Keratinocyte (primary cell): ENCODE results near the gene CGN. TPM values are rescaled to one million over a fixed set of nuclear protein-coding genes. Genes with fewer than 3 reads are reported as not detected.
A peak's percentile ranks its signal among the peaks of the same experiment; 100 is the strongest.

Experiments
- DNase-seq: peaks from one replicate; pipeline ENCODE4 v3.0.0-alpha.2; 2011; ENCODE audit warnings: low read depth, missing footprints, low spot score
- FAIRE-seq: peaks from 2 replicates; lab custom pipeline; 2011; peaks lifted over from hg19 to GRCh38; lab: Jason Lieb, UNC
- H2AFZ ChIP-seq: 2 replicates; pipeline ENCODE4 v1.6.0; 2012; ENCODE audit warnings: low read length, control low read depth, inconsistent platforms; ENCODE audit not compliant: control insufficient read depth
- H3K27ac ChIP-seq: 2 replicates; pipeline ENCODE4 v1.5.1; 2011; ENCODE audit warnings: low read length; ENCODE audit not compliant: control insufficient read depth, insufficient read depth
- H3K27me3 ChIP-seq: 3 replicates; pipeline ENCODE4 v1.6.0; 2011; ENCODE audit warnings: low read length; ENCODE audit not compliant: control insufficient read depth, insufficient read depth; ENCODE audit errors: extremely low read depth
- H3K36me3 ChIP-seq, 2 experiments: 2 replicates in 1 of 2; 3 replicates in 1 of 2; pipeline ENCODE4 v1.5.1; 2011; ENCODE audit warnings: low read length in 2 of 2, mild to moderate bottlenecking in 1 of 2; ENCODE audit not compliant: control insufficient read depth in 2 of 2, insufficient read depth in 2 of 2; ENCODE audit errors: extremely low read depth in 1 of 2
- H3K4me1 ChIP-seq: 3 replicates; pipeline ENCODE4 v1.5.1; 2011; ENCODE audit warnings: low read length; ENCODE audit not compliant: control insufficient read depth, insufficient read depth; ENCODE audit errors: extremely low read depth
- H3K4me2 ChIP-seq: 3 replicates; pipeline ENCODE4 v1.6.0; 2011; ENCODE audit warnings: low read depth, low read length; ENCODE audit not compliant: control insufficient read depth, insufficient read depth; ENCODE audit errors: extremely low read depth
- H3K4me3 ChIP-seq, 3 experiments: fragments of 200-600 bp in 1 of 3; sonication (generic) in 1 of 3; 2 replicates in 2 of 3; 3 replicates in 1 of 3; pipeline ENCODE4 v1.5.1; 2011 to 2016; ENCODE audit warnings: low read length in 3 of 3, mild to moderate bottlenecking in 3 of 3, control low read depth in 2 of 3, inconsistent platforms in 1 of 3, low read depth in 1 of 3, mixed read lengths in 1 of 3, mixed run types in 1 of 3, moderate library complexity in 1 of 3; ENCODE audit not compliant: control insufficient read depth in 2 of 3, insufficient read depth in 2 of 3; ENCODE audit errors: extremely low read depth in 1 of 3
- H3K79me2 ChIP-seq: 2 replicates; pipeline ENCODE4 v1.6.0; 2012; ENCODE audit warnings: low read length; ENCODE audit not compliant: control insufficient read depth, insufficient read depth
- H3K9ac ChIP-seq: 3 replicates; pipeline ENCODE4 v1.6.0; 2011; ENCODE audit warnings: low read length; ENCODE audit not compliant: control insufficient read depth, insufficient read depth; ENCODE audit errors: extremely low read depth
- H3K9me1 ChIP-seq: 3 replicates; pipeline ENCODE4 v1.6.0; 2011; ENCODE audit warnings: low read length; ENCODE audit not compliant: control insufficient read depth, insufficient read depth; ENCODE audit errors: extremely low read depth
- H3K9me3 ChIP-seq: 2 replicates; pipeline ENCODE4 v1.5.1; 2012; ENCODE audit warnings: low read depth, low read length; ENCODE audit not compliant: control insufficient read depth
- H4K20me1 ChIP-seq: 3 replicates; pipeline ENCODE4 v1.6.0; 2011; ENCODE audit warnings: low read length; ENCODE audit not compliant: control insufficient read depth, insufficient read depth; ENCODE audit errors: extremely low read depth
- CTCF ChIP-seq, 3 experiments: IDR thresholded peaks in 1 of 3; conservative IDR thresholded peaks in 1 of 3; optimal IDR thresholded peaks in 1 of 3; 2 replicates in 2 of 3; 3 replicates in 1 of 3; pipeline versions ENCODE3 to v1.5.1; 2011; ENCODE audit warnings: low read length in 3 of 3, mild to moderate bottlenecking in 3 of 3, moderate library complexity in 2 of 3, control low read depth in 1 of 3, inconsistent platforms in 1 of 3; ENCODE audit not compliant: insufficient read depth in 2 of 3; ENCODE audit errors: extremely low read depth in 1 of 3
- EZH2 ChIP-seq: IDR thresholded peaks from one replicate; pipeline ENCODE4 v1.6.1; 2012; ENCODE audit warnings: inconsistent platforms, mild to moderate bottlenecking, low read length, moderate library complexity
- dilution Hi-C: fragments of 300-500 bp; cut with MboI; formaldehyde crosslinking; loops from one replicate; pipeline ENCODE4 v1.7.0; 2020; ENCODE audit warnings: low sequenced_read_pairs; ENCODE audit not compliant: extremely low pct_ligation_motif_present
- polyA plus RNA-seq, 5 experiments: library from polyadenylated mRNA; depleted of rRNA in 3 of 5; stranded (reverse) in 3 of 5; stranded (forward) in 1 of 5; unstranded in 1 of 5; fragments of >200 nt; gene quantifications; 1 replicate in 1 of 5; 2 replicates in 3 of 5; 3 replicates in 1 of 5; pipeline versions ENCODE4 v1.2.1 to v1.2.3, GENCODE V29; 2011 to 2012; ENCODE audit warnings: missing spikeins in 2 of 5, low read depth in 1 of 5, low replicate concordance in 1 of 5

CGN gene
- polyA plus RNA-seq, 1 donor (not counting 4 experiments of a cell fraction or from before 2014, with no cell fraction given) = 2.9 TPM

- Histone ChIP-seq H3K4me3 (peak overlapping the region; percentile 67 to 95 (median 94)), H2AFZ (no peak overlapping the region), H3K27ac (peak overlapping the region; percentile 85), H3K9me1 (no peaks in the 10 kb centered on the region), H4K20me1 (peaks cover 9% of the 10 kb centered on the region), H3K9me3 (no peaks in the 10 kb centered on the region), H3K27me3 (no peaks in the 10 kb centered on the region), H3K9ac (peak overlapping the region; percentile 93), H3K4me2 (peak overlapping the region; percentile 84), H3K36me3 (peaks cover 2 to 16% of the 10 kb centered on the region in 2 experiments), H3K79me2 (peaks cover 53% of the 10 kb centered on the region), H3K4me1 (peaks cover 51% of the 10 kb centered on the region)
- dilution Hi-C loops = no loop called here
- FAIRE-seq = no peak
- no peak for TF ChIP-seq EZH2
- TF ChIP-seq CTCF (optimal IDR thresholded peaks at IDR 0.05 in 1 of 3, IDR thresholded peaks at IDR 0.05 in 1 of 3, conservative IDR thresholded peaks at IDR 0.05 in 1 of 3; ENCODE audit: extremely low read depth in 1 of 3, insufficient read depth in 2 of 3, low read length in 3 of 3) = no peak
- DNase-seq = no peak
Measured at GRCh38 chr1:151541752-151542151, 30.6 kb downstream of the CGN start.

- Histone ChIP-seq H3K9me1 (no peaks in the 10 kb centered on the region), H3K27ac (peak overlapping the region; percentile 85), H3K4me1 (peaks cover 51% of the 10 kb centered on the region), H3K36me3 (peaks cover 2 to 16% of the 10 kb centered on the region in 2 experiments), H3K9me3 (no peaks in the 10 kb centered on the region), H3K4me2 (peak overlapping the region; percentile 84), H3K9ac (peak overlapping the region; percentile 93), H3K79me2 (peaks cover 53% of the 10 kb centered on the region), H3K27me3 (no peaks in the 10 kb centered on the region), H2AFZ (no peak overlapping the region), H3K4me3 (peak overlapping the region; percentile 67 to 95 (median 94)), H4K20me1 (peaks cover 9% of the 10 kb centered on the region)
- TF ChIP-seq EZH2 (no peak), CTCF (optimal IDR thresholded peaks at IDR 0.05 in 1 of 3, IDR thresholded peaks at IDR 0.05 in 1 of 3, conservative IDR thresholded peaks at IDR 0.05 in 1 of 3; ENCODE audit: extremely low read depth in 1 of 3, insufficient read depth in 2 of 3, low read length in 3 of 3) (no peak)
- FAIRE-seq = peak; percentile 76
- peak; percentile 75 for DNase-seq
- dilution Hi-C loops = no loop called here
Measured at GRCh38 chr1:151542710-151543129, 31.5 kb downstream of the CGN start.
